ENCODE data around the gene GRID2. TPM values are rescaled to one million over a fixed set of nuclear protein-coding genes. Genes with fewer than 3 reads are reported as not detected.

The GRID2 gene
- total RNA-seq, 1 donor from 2014 or later, result not detected

DNA sequence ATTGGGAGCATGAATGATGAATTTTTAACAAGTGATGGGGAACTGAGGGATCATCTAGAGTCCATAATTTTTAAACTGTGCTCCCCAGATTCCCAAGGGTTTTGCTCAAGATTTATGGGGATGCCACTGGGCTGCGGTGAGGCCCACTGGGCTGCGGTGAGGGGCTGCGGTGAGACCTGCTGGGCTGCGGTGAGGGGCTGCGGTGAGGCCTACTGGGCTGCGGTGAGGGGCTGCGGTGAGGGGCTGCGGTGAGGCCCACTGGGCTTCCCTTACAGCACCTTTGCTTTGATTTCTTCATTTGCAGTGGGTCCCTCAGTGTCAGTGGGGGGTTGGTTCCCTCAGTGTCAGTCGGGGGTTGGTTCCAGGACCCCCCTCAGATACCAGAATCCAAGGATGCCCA lies 1477.4 kb downstream of the GRID2 start:
- intact Hi-C loops (cut with micrococcal nuclease), result no loop called here
- H3K4me1 ChIP-seq, result no peaks in the 10 kb centered on the region
- H3K27ac ChIP-seq (replicated peaks), result no peak overlapping the region
- no peaks in the 10 kb centered on the region for H3K36me3 ChIP-seq
- no peak for DNase-seq
- no peaks in the 10 kb centered on the region for H3K9me3 ChIP-seq (replicated peaks)
- H3K4me3 ChIP-seq, result no peak overlapping the region
- TF ChIP-seq, protein P1, sequence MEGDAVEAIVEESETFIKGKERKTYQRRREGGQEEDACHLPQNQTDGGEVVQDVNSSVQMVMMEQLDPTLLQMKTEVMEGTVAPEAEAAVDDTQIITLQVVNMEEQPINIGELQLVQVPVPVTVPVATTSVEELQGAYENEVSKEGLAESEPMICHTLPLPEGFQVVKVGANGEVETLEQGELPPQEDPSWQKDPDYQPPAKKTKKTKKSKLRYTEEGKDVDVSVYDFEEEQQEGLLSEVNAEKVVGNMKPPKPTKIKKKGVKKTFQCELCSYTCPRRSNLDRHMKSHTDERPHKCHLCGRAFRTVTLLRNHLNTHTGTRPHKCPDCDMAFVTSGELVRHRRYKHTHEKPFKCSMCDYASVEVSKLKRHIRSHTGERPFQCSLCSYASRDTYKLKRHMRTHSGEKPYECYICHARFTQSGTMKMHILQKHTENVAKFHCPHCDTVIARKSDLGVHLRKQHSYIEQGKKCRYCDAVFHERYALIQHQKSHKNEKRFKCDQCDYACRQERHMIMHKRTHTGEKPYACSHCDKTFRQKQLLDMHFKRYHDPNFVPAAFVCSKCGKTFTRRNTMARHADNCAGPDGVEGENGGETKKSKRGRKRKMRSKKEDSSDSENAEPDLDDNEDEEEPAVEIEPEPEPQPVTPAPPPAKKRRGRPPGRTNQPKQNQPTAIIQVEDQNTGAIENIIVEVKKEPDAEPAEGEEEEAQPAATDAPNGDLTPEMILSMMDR (IDR thresholded peaks at IDR 0.05; ENCODE audit: borderline replicate concordance), result no peak
- peaks cover 6% of the 10 kb centered on the region for H3K27me3 ChIP-seq (ENCODE audit: low read depth)

DNA sequence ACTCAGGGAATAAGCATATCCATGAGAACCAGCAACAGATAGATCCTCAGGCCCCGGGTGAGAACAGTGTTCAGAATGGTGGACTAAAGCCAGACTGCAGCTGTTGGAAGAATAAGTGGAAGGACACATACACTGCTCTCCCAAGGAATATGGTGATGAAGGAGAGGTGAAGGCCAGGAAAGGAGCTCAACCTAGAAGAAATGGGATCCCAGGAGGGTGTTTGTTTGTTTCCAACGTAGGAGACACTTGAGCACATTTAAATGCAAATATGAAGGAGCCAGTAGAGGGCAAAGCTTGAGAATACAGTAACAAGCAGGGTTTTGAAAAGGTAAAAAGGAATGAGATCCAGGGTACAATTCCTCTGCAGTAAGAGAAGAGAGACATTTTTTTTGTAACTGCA lies 1482.4 kb downstream of the GRID2 start:
- H3K4me3 ChIP-seq, result no peak overlapping the region
- TF ChIP-seq, protein P1 (IDR thresholded peaks at IDR 0.05; ENCODE audit: borderline replicate concordance), result no peak
- intact Hi-C loops (cut with micrococcal nuclease), result no loop called here

DNA sequence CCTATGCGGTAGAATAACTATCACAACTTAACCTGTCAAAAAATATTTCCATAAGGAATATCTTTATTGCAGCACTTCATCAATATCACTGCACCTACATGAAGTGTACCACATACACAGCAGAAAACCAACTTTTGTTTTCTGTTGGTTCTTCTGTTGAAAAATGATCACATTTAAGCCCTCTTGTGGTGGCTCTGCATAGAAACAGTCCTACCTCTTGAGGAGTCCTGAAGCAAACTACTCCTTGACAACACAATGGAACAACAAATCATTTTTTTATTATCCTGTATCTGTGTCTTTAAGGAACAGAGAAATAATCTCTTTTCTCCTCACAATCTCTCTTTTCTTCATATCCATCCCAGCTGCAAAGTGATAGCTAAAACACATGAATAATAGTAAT lies 1484.9 kb downstream of the GRID2 start:
- no peaks in the 10 kb centered on the region for H3K9me3 ChIP-seq (replicated peaks)
- H3K27me3 ChIP-seq (ENCODE audit: low read depth), result no peaks in the 10 kb centered on the region
- intact Hi-C loops (cut with micrococcal nuclease), result no loop called here
- DNase-seq, result no peak
- TF ChIP-seq, protein P1 (IDR thresholded peaks at IDR 0.05; ENCODE audit: borderline replicate concordance), result peak; percentile 28
- no peaks in the 10 kb centered on the region for H3K36me3 ChIP-seq
- H3K4me3 ChIP-seq, result no peak overlapping the region
- no peaks in the 10 kb centered on the region for H3K4me1 ChIP-seq
- no peak overlapping the region for H3K27ac ChIP-seq (replicated peaks)

More for the DNA sequence above, 1482.4 kb downstream of the GRID2 start:
- no peak overlapping the region for H3K27ac ChIP-seq (replicated peaks)
- no peaks in the 10 kb centered on the region for H3K36me3 ChIP-seq
- H3K9me3 ChIP-seq (replicated peaks), result no peaks in the 10 kb centered on the region
- no peak for DNase-seq
- H3K4me1 ChIP-seq, result no peaks in the 10 kb centered on the region
- H3K27me3 ChIP-seq (ENCODE audit: low read depth), result no peaks in the 10 kb centered on the region

DNA sequence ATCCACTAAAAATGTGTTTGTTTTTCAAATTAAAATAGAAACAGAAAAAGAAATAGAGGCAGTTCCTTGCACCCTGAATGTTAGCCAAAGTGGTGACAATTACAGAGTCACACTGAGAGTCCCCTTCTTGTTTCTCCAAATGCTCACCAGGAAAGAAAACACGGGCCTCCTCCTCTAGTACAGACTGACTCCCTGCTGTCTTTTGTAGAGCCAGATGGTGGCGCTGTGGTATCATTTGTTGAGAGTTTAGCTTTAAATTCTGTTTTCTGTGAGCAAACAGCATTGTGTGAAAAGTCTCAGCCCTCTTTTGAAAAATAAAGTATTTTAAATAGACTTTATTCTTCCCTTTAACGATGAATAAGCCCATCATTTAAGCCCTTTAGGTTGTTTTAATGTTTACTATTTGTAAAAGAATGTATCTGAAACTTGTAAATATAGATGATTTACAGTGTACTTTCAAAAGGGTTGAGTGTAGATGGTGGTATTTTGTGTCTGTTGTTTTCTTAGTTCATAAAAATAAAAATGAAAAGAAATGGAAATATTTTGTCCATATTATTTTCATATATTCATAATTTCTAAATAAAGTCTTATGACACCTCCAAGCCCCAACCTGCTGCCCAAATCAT lies 1487.9 kb downstream of the GRID2 start:
- no peak for DNase-seq
- no peak overlapping the region for H3K4me3 ChIP-seq

DNA sequence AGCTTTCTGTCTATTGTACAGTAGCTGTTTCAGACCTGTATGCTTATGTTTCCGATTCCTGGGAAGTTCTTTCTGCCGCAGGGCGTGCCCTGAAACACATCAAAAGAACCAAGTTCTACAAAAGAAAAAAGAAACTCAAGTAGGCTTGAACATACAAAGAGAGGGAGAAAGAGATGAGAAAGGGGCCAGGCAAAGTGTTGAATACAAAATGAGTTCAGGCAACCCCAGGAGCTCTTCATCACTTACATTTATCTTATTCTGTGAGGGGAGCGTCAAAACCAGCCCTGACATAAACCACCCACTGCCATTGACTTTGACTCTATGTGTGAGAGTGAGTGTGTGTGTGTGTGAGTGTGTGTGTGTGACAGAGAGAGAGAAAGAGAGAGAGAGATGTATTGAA lies 1498.3 kb downstream of the GRID2 start:
- intact Hi-C loops (cut with micrococcal nuclease), result no loop called here
- TF ChIP-seq, protein P1 (IDR thresholded peaks at IDR 0.05; ENCODE audit: borderline replicate concordance), result no peak
- H3K36me3 ChIP-seq, result no peaks in the 10 kb centered on the region
- no peak overlapping the region for H3K4me3 ChIP-seq
- H3K27me3 ChIP-seq (ENCODE audit: low read depth), result no peaks in the 10 kb centered on the region
- no peak overlapping the region for H3K27ac ChIP-seq (replicated peaks)
- no peaks in the 10 kb centered on the region for H3K4me1 ChIP-seq
- DNase-seq, result no peak
- H3K9me3 ChIP-seq (replicated peaks), result no peaks in the 10 kb centered on the region

More for the DNA sequence above, 1487.9 kb downstream of the GRID2 start:
- TF ChIP-seq, protein P1 (IDR thresholded peaks at IDR 0.05; ENCODE audit: borderline replicate concordance), result peak; percentile 82
- no peaks in the 10 kb centered on the region for H3K36me3 ChIP-seq
- no peaks in the 10 kb centered on the region for H3K27me3 ChIP-seq (ENCODE audit: low read depth)
- intact Hi-C loops (cut with micrococcal nuclease), result loop anchor here (5.0 kb wide), 1 partner anchor 336 kb away; no protein-coding TSS in a partner anchor
- no peak overlapping the region for H3K27ac ChIP-seq (replicated peaks)
- H3K4me1 ChIP-seq, result no peaks in the 10 kb centered on the region
- no peaks in the 10 kb centered on the region for H3K9me3 ChIP-seq (replicated peaks)

All from left ventricle myocardium inferior (tissue), 1 donor.